Stimulated activated CD4-positive, alpha-beta T cell treated with anti-CD3 and anti-CD28 coated beads, Interleukin-1b, Interleukin-23, amount 100 ng/mL, for 4 hours (primary cell): ENCODE measurements around the gene KIF1A.
"Not testable (repeated sequence)": the region's sequence is repeated elsewhere in the genome, so short reads cannot be mapped to it uniquely, and the experiment has no call there.

Experiments
- DNase-seq, 2 donors: peaks; one replicate each; pipeline ENCODE4 v3.0.0-alpha.2; 2020; ENCODE audit warnings: low read depth in 2 of 2

The KIF1A gene

GRCh38 chr2:240687045-240687740 is 132.8 kb downstream of the KIF1A start:
- DNase-seq, result no peak

- DNase-seq, result no peak
Observed at GRCh38 chr2:240686460-240686859, 133.6 kb downstream of the KIF1A start.

DNA sequence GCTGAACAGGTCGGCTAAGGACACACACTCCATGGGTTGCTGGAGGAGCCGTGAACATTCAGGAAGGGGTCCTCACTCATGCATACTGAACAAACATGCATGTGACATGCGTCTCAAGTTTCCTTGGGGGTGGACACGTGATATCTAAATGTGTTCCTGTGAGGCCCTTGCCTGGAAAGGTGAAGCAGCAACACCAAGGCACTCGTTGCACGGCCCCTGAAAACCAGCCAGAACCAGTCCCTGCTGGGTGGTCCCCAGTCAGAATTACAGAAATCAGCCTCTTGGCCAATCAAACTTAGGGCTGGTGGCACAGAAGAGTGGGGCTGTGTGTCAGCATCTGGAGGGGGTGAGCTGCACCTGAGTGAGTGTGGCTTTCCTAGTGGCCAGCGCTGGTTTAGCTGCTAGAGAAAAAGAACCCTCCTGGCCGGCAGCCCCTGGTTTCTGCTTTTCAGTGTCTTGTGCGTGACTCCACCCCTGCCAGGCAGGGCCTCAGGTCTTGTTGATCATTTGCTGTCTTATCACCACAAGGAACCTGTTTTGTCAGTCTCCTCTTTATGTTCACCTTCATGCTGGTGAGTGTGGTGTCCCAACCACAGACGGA is 134.1 kb downstream of the KIF1A start:
- no peak for DNase-seq

DNA sequence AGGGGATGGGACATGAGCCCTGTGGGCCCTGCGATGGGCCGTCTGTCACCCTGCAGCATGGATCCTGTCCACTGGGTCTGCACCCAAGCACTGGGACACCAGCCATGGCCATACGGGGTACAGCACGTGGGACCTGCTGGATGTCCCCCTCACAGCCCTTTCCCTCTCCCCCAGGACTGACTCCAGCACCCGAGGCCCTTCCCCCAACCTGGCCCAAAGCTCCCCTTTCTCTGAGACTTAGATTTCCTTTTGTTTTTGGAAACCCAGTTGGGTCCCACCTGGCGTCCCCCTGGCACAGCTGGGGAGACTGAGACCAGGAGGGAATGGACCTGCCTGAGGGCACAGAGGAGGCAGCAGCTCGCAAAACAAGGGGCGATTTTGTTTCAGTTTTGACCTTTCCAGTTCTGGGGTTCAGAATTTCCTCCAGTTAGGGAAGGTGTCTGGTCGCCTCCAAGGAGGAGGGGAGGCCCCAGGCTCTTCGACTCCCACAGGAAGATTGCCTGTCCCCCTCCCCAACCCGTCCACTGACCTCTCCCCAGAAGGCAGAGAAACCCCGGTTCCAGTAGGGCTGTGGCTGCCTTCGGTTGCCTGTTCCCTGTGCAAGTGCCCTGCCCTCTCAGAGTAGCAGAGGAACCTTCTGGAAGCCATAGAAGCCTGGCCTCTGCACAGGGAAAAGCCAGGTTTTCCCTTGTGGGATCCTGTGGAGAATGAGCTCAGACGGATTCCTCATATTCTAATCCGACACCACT is 135.9 kb downstream of the KIF1A start:
- DNase-seq, result not testable (repeated sequence)

DNA sequence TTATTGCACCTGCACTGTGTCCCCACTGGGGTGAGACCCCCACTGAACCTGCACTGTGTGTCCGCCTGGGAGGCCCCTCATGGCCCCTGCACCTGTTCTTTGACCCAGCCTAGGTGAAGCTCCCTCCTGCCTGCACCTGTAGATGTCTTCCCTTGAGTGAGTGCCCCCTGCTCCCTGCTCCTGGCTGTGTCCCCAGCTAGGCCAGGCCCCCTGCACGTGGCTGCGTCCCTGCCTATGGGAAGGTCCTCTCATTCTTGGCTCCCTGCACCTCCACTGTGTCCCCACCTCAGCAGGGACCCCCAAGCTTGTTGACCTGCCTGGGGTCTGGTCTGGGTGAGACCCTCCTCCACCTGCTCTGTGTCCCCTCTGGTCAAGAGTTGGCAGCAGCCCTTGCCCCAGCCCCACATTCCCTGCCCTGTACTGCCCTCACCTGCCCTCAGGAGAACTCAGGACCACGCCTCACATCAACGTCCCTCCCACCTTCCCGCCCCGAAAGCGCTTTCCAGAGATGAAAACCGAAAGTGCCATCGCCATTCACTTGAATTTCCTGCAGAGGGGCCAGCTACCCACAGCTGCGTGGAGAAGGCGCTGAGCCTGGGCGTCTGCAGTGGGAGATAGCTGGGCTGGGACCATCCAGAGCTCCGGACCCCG is 136.6 kb downstream of the KIF1A start:
- not testable (repeated sequence) for DNase-seq

- DNase-seq, result not testable (repeated sequence)
Observed at GRCh38 chr2:240682431-240683224, 137.4 kb downstream of the KIF1A start, which contains the start of gene AQP12B. TSS of gene AQP12B (minus strand) at chr2:240682885. CDS start at chr2:240682837, 48 bp downstream.

GRCh38 chr2:240680185-240680584 is 139.8 kb downstream of the KIF1A start:
- not testable (repeated sequence) for DNase-seq

DNA sequence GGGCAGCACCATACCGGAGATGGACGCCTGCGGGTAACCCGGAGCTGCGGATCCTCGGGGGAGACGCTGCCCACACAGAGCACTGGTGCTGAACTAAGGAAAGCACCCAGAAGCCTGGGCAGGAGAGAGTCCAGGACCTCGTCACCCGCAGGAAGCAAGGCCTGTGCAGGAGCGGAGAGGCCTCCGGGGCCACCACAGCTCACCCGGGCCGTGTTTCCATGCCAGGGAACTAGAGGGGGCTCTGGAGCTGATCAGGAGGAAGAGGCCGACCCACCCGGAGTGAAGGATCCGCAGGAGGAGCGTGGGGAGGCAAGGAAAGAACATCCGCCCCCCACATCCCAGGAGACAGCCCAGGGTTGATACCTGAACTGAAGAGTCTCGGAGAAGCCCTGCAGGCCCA is 141.1 kb downstream of the KIF1A start:
- not testable (repeated sequence) for DNase-seq

GRCh38 chr2:240678043-240678442 is 142.0 kb downstream of the KIF1A start:
- not testable (repeated sequence) for DNase-seq

DNA sequence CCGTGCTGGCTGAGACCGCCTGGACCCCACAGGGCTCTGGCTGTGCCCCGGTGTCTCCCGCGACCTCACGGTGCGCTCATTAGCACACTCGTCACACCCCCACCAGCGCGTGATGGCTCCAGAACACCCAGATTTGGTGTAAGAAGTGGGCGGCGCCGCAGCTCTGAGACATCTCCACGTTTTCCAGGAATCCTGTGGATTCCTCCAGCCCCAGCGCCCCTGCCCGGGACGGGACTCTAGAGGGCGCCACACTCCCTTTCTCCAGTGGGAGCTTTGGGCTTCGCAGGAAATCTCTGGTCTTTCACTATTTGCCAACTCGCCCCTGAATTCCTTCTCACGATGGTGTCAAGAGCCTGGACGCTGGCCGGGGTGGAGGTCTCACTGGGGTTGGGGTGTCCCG is 144.7 kb downstream of the KIF1A start:
- not testable (repeated sequence) for DNase-seq

- not testable (repeated sequence) for DNase-seq
Observed at GRCh38 chr2:240674461-240675184, 145.4 kb downstream of the KIF1A start.

- DNase-seq, result no peak
Observed at GRCh38 chr2:240672701-240673190, 147.3 kb downstream of the KIF1A start.

DNA sequence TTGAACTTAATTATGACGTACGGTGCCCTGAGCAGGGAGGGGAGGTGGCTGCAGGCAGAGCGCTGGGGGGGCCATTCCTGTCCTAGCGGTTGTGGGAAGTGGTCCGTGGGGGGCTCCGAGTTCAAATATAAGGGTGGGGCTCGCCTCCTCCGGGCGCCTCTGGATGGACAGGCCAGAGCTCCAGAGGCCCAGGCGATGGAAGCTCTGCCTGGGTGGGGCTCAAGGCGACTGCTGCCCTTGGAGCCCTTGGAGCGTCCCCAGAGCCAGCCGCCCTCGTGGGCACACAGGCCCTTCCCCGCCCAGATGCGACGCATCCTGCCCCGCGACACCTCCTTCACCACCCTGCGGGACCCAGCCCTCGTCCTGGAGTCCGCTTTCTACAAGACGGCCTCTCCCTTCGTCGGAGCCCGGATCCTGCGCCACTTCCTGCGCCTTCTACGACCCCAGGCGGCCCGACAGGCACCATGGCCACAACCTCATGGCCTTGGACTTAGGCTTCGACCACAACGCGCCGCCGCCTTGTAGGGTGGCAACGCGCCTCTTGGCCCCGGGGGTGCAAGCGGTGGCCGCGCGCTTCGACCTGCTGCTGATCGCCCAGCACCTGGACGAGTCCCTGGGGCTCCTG is 147.8 kb downstream of the KIF1A start:
- DNase-seq, result no peak

DNA sequence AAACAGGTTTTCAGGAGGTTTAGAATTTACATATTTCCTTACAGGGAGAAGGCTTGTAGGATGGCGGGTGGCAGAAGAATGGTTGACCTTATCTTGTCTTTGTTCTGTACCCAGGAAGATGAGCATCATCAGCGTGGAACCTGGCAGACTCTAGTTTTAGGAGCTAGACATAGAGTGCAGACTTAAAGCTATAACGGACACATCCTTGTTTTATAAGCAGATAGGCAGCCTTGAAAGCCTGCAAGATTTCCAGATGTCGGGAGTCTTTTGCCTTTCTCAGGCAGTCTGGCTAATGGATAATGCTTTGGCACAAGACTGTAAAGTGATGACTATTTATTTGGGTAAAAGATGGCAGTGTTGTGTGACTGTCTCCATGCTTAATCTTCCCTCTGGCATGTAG is 149.1 kb downstream of the KIF1A start:
- DNase-seq, result no peak

DNA sequence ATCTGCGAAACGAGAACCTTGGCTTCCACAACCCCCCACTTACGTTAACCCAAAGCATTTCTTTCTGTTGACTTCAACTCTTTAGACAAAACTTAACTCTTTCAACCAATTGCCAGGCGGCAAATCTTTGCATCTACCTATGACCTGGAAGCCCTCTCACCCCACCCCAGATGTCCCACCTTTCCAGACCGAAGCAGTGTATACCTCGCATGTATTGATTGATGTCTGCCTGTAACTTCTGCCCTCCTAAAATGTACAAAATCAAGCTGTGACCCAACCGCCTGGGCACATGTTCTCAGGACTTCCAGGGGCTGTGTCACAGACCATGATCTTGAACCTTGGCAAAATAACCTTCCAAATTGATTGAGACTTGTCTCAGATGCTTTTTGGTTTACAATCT is 149.6 kb downstream of the KIF1A start:
- no peak for DNase-seq

DNA sequence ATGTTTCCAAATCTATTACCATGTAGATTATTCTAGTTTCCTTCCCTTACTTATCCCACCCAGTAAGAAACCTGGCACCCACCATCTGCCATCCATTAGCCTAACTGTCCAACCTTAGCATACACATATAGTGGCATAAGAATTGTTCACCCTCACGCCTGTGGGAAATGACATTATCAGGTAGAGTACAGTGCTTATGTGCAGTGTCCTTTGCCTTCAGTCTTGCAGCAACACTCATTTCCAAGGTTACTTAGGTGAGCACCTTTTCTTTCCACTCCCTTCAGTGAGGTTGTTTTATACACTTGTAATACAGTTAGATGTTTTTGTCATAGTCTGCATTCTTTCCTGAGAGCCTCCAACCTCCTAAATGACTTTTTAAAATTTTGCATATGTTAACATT is 155.4 kb downstream of the KIF1A start:
- no peak for DNase-seq
